ENCODE results near the gene NEAT1. TPM values are rescaled to one million over a fixed set of nuclear protein-coding genes. Genes with fewer than 3 reads are reported as not detected.
A peak's percentile ranks its signal among the peaks of the same experiment; 100 is the strongest.

Gene NEAT1
- total RNA-seq, 2 experiments from 2014 or later = 402 to 407 TPM

DNA sequence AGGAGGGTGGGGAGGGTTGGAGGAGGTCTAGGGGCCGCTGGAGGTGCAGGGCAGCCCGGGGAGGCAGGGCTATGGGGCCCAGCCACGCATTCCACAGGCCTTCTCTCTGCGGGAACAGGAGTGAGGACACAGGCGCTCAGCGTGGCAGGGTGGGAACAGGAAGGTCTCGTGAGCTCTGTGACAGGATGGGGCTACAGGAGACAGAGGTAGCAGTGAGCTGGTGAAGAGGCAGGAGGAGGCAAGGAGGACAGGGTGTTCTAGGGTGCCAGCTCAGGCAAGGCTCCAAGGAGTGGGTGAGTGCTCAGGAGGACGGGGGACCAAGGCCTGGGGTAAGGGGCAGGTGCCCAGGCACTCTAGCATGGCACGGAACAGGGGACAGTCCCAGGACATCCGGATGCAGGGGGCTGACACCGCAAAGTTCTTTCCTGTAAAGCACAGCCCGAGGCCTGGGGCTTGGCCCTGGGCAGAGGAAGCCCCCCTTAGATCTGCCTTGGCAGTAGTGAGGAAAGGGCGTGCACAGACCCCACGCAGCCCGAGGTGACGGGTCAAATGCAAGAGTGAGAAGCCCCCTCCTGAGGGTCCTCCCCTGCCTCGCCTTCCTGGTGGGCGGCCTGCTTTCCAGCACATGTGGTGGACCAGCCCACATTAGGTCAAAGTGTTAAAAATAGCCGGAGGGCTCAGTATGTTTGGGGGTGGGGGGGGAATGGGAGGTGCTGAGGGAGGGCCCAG lies 4.7 kb upstream of the NEAT1 start:
- H3K27me3 Mint-ChIP-seq = peaks cover under 1% of the 10 kb centered on the region
- peak; percentile 3 for ATAC-seq (ENCODE audit: low read depth)

DNA sequence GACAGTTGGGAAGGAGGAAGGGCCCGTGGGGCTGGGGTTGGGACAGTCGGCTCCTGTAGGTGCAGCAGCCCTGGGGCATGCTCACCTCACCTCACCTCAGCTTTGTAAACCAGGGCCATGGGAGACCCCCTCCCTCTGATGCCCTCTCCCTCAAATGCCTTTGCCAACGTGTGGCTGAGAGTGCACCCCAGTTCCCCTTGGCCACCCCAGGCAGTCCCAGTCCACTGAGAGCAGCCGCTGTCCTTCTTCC lies 4.2 kb upstream of the NEAT1 start:
- Mint-ChIP-seq H3K27me3 (peaks cover 2% of the 10 kb centered on the region), H3K4me3 (peak overlapping the region; percentile 100), H3K9me3 (no peaks in the 10 kb centered on the region), H3K36me3 (peaks cover 8% of the 10 kb centered on the region), H3K27ac (peak overlapping the region; percentile 100), H3K4me1 (peaks cover 46% of the 10 kb centered on the region)
- DNase-seq = no peak
- POLR2A ChIA-PET = interaction anchor here (1.0 to 19.6 kb wide), 13 partner anchors 9 to 899 kb away, joined by 3 to 2884 read pairs (median 6); partner anchors contain the start of genes DPF2, MALAT1 and SLC25A45
- no peak for ATAC-seq (ENCODE audit: low read depth)

More for the DNA sequence above, 4.7 kb upstream of the NEAT1 start:
- DNase-seq = peak; percentile 69
- Mint-ChIP-seq H3K9me3 (no peaks in the 10 kb centered on the region), H3K4me3 (peak overlapping the region; percentile 100), H3K36me3 (peaks cover 5% of the 10 kb centered on the region), H3K4me1 (peaks cover 45% of the 10 kb centered on the region), H3K27ac (peak overlapping the region; percentile 100)
- POLR2A ChIA-PET = interaction anchor here (0.5 to 19.6 kb wide), 16 partner anchors 10 to 558 kb away, joined by 3 to 2884 read pairs (median 7); partner anchors contain the start of genes DPF2, FRMD8, MALAT1 and SLC25A45

- Mint-ChIP-seq H3K4me3 (peak overlapping the region; percentile 100), H3K4me1 (peaks cover 46% of the 10 kb centered on the region), H3K9me3 (no peaks in the 10 kb centered on the region), H3K36me3 (peaks cover 13% of the 10 kb centered on the region), H3K27me3 (peaks cover 2% of the 10 kb centered on the region), H3K27ac (peak overlapping the region; percentile 100)
- DNase-seq = peak; percentile 86
- POLR2A ChIA-PET = interaction anchor here (0.7 to 19.6 kb wide), 20 partner anchors 9 to 899 kb away, joined by 3 to 2884 read pairs (median 5); partner anchors contain the start of genes DPF2, FAM89B, FRMD8 and MALAT1
- ATAC-seq (ENCODE audit: low read depth) = peak; percentile 39
Measured at GRCh38 chr11:65418681-65419459, 3.7 kb upstream of the NEAT1 start.

GRCh38 chr11:65419460-65419771 lies 3.2 kb upstream of the NEAT1 start:
- no peaks in the 10 kb centered on the region for H3K9me3 Mint-ChIP-seq
- peaks cover 48% of the 10 kb centered on the region for H3K4me1 Mint-ChIP-seq
- peaks cover 19% of the 10 kb centered on the region for H3K36me3 Mint-ChIP-seq
- peak overlapping the region; percentile 100 for H3K4me3 Mint-ChIP-seq
- POLR2A ChIA-PET = interaction anchor here (0.6 to 19.6 kb wide), 22 partner anchors 8 to 898 kb away, joined by 3 to 2884 read pairs (median 4); partner anchors contain the start of genes DPF2, FAM89B, FRMD8 and MALAT1
- peaks cover 2% of the 10 kb centered on the region for H3K27me3 Mint-ChIP-seq
- peak overlapping the region; percentile 100 for H3K27ac Mint-ChIP-seq
- ATAC-seq (ENCODE audit: low read depth) (no peak), DNase-seq (no peak)

DNA sequence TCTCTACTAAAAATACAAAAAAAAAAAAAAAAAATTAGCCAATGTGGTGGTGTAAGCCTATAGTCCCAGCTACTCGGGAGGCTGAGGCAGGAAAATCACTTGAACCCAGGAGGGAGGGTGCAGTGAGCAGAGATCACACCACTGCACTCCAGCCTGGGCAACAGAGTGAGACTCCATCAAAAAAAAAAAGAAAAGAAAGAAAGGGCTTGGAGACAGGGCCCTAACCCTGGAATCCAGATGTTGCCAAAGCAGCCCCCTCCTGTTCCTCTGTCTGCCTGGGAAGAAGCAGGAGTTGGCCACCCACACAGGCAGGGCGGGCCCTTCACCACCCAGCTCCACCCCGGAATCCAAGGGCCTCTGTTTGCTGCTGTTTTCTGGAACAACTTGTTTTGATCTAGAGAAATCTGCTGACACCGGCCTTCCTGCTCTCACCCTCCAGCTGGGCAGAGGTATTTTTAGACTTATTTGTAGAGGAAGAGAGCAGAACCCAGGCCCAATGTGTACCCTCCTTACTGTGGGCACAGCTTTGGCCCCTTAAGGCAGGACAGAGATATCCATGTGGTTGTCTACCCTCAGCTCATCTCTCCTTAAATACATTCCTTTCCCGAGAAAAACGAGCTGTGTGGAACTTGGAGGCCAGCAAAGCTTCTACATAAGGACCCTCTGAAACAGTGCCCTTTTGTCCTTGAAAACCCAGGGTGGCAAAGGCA lies 2.7 kb upstream of the NEAT1 start:
- DNase-seq (peak; percentile 60), ATAC-seq (ENCODE audit: low read depth) (no peak)
- H3K9me3 Mint-ChIP-seq = no peaks in the 10 kb centered on the region
- peaks cover 2% of the 10 kb centered on the region for H3K27me3 Mint-ChIP-seq
- peak overlapping the region; percentile 100 for H3K4me3 Mint-ChIP-seq
- H3K27ac Mint-ChIP-seq = peak overlapping the region; percentile 100
- POLR2A ChIA-PET = interaction anchor here (0.6 to 19.6 kb wide), 21 partner anchors 7 to 302 kb away, joined by 3 to 2884 read pairs (median 5); partner anchors contain the start of genes FAM89B, FRMD8, MALAT1 and PCNX3
- H3K4me1 Mint-ChIP-seq = peaks cover 49% of the 10 kb centered on the region
- peaks cover 24% of the 10 kb centered on the region for H3K36me3 Mint-ChIP-seq

- Mint-ChIP-seq H3K4me3 (peak overlapping the region; percentile 100), H3K36me3 (peaks cover 29% of the 10 kb centered on the region), H3K27ac (peak overlapping the region; percentile 100), H3K4me1 (peaks cover 52% of the 10 kb centered on the region), H3K9me3 (no peaks in the 10 kb centered on the region), H3K27me3 (peaks cover 2% of the 10 kb centered on the region)
- no peak for ATAC-seq (ENCODE audit: low read depth)
- peak; percentile 36 for DNase-seq
- POLR2A ChIA-PET = interaction anchor here (1.1 to 19.6 kb wide), 16 partner anchors 7 to 303 kb away, joined by 3 to 2884 read pairs (median 8); partner anchors contain the start of genes FRMD8, MALAT1, PCNX3 and RELA
Measured at GRCh38 chr11:65420506-65420905, 2.1 kb upstream of the NEAT1 start.

DNA sequence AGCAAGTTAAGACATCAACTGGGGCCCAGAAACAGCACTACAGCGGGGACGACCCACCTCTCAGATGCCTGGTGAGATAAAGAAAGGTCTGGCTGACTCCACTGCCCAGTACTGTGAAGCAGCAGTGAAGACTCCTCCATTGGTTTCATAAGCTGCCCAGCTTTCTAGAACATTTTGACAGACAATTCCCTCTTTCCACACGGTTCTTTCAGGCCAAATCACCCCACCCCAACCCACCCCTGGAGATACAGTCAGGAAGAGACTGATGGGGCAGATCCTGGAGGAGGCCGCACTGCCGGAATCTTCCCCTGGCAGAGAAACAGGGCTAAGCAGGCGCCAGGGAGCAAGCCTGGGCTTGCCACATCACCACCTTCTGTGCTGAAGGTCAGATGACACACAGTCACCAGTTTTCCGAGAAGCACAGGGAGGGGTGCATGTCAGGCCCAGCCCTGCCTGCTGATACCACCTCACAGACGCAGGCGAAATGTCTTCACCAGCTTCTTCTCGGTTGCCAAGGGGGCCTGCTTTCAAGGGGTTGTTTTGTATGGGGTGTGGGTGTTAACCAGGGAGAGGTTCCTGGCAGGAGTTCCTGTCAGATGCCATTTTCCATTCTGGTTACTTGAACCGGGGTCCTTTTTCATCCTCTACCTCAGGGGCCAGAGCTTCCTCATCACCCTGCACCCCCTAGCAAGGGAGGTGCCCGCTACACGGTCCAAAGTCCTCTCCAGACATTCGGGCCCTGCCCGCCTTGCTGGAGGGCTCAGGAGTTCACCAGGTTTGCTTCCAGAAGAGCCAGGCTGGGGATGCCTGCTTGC lies 1.4 kb upstream of the NEAT1 start:
- ATAC-seq (ENCODE audit: low read depth) (peak; percentile 37), DNase-seq (peak; percentile 80)
- POLR2A ChIA-PET = interaction anchor here (0.9 to 19.6 kb wide), 16 partner anchors 6 to 338 kb away, joined by 3 to 2884 read pairs (median 8); partner anchors contain the start of genes CDCA5, DPF2, FRMD8 and MALAT1
- peaks cover 51% of the 10 kb centered on the region for H3K4me1 Mint-ChIP-seq
- peaks cover 2% of the 10 kb centered on the region for H3K27me3 Mint-ChIP-seq
- no peaks in the 10 kb centered on the region for H3K9me3 Mint-ChIP-seq
- H3K27ac Mint-ChIP-seq = peak overlapping the region; percentile 100
- H3K4me3 Mint-ChIP-seq = peak overlapping the region; percentile 100
- H3K36me3 Mint-ChIP-seq = peaks cover 32% of the 10 kb centered on the region

GRCh38 chr11:65421794-65422632 lies 585 bp upstream of the NEAT1 start:
- peak; percentile 97 for DNase-seq
- POLR2A ChIA-PET = interaction anchor here (0.6 to 19.6 kb wide), 29 partner anchors 5 to 1237 kb away, joined by 3 to 2884 read pairs (median 5); partner anchors contain the start of genes CDCA5, DPF2, FAM89B and FRMD8
- H3K27me3 Mint-ChIP-seq = peaks cover 2% of the 10 kb centered on the region
- no peaks in the 10 kb centered on the region for H3K9me3 Mint-ChIP-seq
- peaks cover 52% of the 10 kb centered on the region for H3K4me1 Mint-ChIP-seq
- peak; percentile 1 for ATAC-seq (ENCODE audit: low read depth)
- peak overlapping the region; percentile 100 for H3K27ac Mint-ChIP-seq
- peaks cover 39% of the 10 kb centered on the region for H3K36me3 Mint-ChIP-seq
- peak overlapping the region; percentile 100 for H3K4me3 Mint-ChIP-seq

GRCh38 chr11:65423516-65424204 lies 1.1 kb downstream of the NEAT1 start:
- ATAC-seq (ENCODE audit: low read depth) (no peak), DNase-seq (peak; percentile 60)
- POLR2A ChIA-PET = interaction anchor here (0.6 to 19.6 kb wide), 21 partner anchors 5 to 436 kb away, joined by 3 to 2884 read pairs (median 5); partner anchors contain the start of genes FAM89B, FRMD8, MALAT1 and NEAT1
- Mint-ChIP-seq H3K27ac (peak overlapping the region; percentile 100), H3K4me3 (peak overlapping the region; percentile 100), H3K9me3 (no peaks in the 10 kb centered on the region), H3K4me1 (peaks cover 53% of the 10 kb centered on the region), H3K36me3 (peaks cover 53% of the 10 kb centered on the region), H3K27me3 (peaks cover 2% of the 10 kb centered on the region)

- DNase-seq (peak; percentile 60), ATAC-seq (ENCODE audit: low read depth) (no peak)
- peaks cover 2% of the 10 kb centered on the region for H3K27me3 Mint-ChIP-seq
- H3K36me3 Mint-ChIP-seq = peaks cover 54% of the 10 kb centered on the region
- H3K9me3 Mint-ChIP-seq = no peaks in the 10 kb centered on the region
- POLR2A ChIA-PET = interaction anchor here (0.6 to 19.6 kb wide), 17 partner anchors 6 to 892 kb away, joined by 3 to 2884 read pairs (median 6); partner anchors contain the start of genes CD248, FAM89B, FRMD8 and MALAT1
- peaks cover 55% of the 10 kb centered on the region for H3K4me1 Mint-ChIP-seq
- peak overlapping the region; percentile 100 for H3K4me3 Mint-ChIP-seq
- H3K27ac Mint-ChIP-seq = peak overlapping the region; percentile 100
Measured at GRCh38 chr11:65424205-65425104, 1.9 kb downstream of the NEAT1 start.

Measured in activated naive CD8-positive, alpha-beta T cell treated with anti-CD3 and anti-CD28 coated beads, Interleukin-2, amount 10 ng/mL, durations not matched to agents 7 days and 5 days (primary cell).